Hematopoietic multipotent progenitor cell treated with erythropoietin and hydrocortisone succinate and interleukin-3 and kit ligand, for 17 days (in vitro differentiated cells): ENCODE measurements around the gene OTOF.
"Not testable (repeated sequence)": the region's sequence is repeated elsewhere in the genome, so short reads cannot be mapped to it uniquely, and the experiment has no call there.

Experiments used
- DNase-seq: peaks from one replicate; pipeline ENCODE4 v3.0.0-alpha.2; 2015; ENCODE audit warnings: low spot score

The OTOF gene

GRCh38 chr2:26479789-26480565 is 2.1 kb upstream of the OTOF start:
- DNase-seq: no peak

GRCh38 chr2:26479131-26479788 is 1.3 kb upstream of the OTOF start:
- DNase-seq: no peak

GRCh38 chr2:26478366-26478765 is 442 bp upstream of the OTOF start:
- DNase-seq: no peak

GRCh38 chr2:26477126-26477910 is 606 bp downstream of the OTOF start:
- DNase-seq: no peak

- no peak for DNase-seq
Measured at GRCh38 chr2:26475832-26476501, 2.0 kb downstream of the OTOF start.

GRCh38 chr2:26475037-26475436 is 2.9 kb downstream of the OTOF start:
- no peak for DNase-seq

- no peak for DNase-seq
Measured at GRCh38 chr2:26474261-26474785, 3.6 kb downstream of the OTOF start.

- no peak for DNase-seq
Measured at GRCh38 chr2:26473796-26474195, 4.1 kb downstream of the OTOF start.

GRCh38 chr2:26472821-26473655 is 4.9 kb downstream of the OTOF start:
- DNase-seq: no peak

- no peak for DNase-seq
Measured at GRCh38 chr2:26471766-26472706, 5.9 kb downstream of the OTOF start.

GRCh38 chr2:26471289-26471688 is 6.6 kb downstream of the OTOF start:
- no peak for DNase-seq

GRCh38 chr2:26470601-26471260 is 7.2 kb downstream of the OTOF start:
- no peak for DNase-seq

GRCh38 chr2:26469955-26470354 is 8.0 kb downstream of the OTOF start:
- DNase-seq: no peak

GRCh38 chr2:26469092-26469710 is 8.7 kb downstream of the OTOF start:
- peak; percentile 83 for DNase-seq

- not testable (repeated sequence) for DNase-seq
Measured at GRCh38 chr2:26468544-26468943, 9.4 kb downstream of the OTOF start.

GRCh38 chr2:26466662-26467310 is 11.1 kb downstream of the OTOF start:
- no peak for DNase-seq

GRCh38 chr2:26465981-26466471 is 11.9 kb downstream of the OTOF start:
- no peak for DNase-seq

- DNase-seq: no peak
Measured at GRCh38 chr2:26465266-26465925, 12.5 kb downstream of the OTOF start.
